Occipital lobe (tissue), 2 donors: ENCODE data around the gene COPRS. TPM values are rescaled to one million over a fixed set of nuclear protein-coding genes. Genes with fewer than 3 reads are reported as not detected.

Source experiments
- DNase-seq: peaks from one replicate; lab custom pipeline; 2025; lab: John Stamatoyannopoulos, UW
- total RNA-seq: library from RNA; depleted of rRNA; stranded (reverse); fragments of >200 nt; gene quantifications from one replicate; pipeline ENCODE4 v1.2.3, GENCODE V29; 2014

The COPRS gene
- total RNA-seq: 26.2 TPM

- peak; percentile 87 for DNase-seq
Measured at GRCh38 chr17:31858642-31859486, at the start of gene COPRS. Gene COPRS, minus strand, starts transcription at chr17:31859244. Its CDS starts 45 bp downstream, at chr17:31859199.

- no peak for DNase-seq
Measured at GRCh38 chr17:31908386-31908785, 49.3 kb upstream of the COPRS start.

- no peak for DNase-seq
Measured at GRCh38 chr17:31907342-31907962, 48.4 kb upstream of the COPRS start.

GRCh38 chr17:31903401-31903800, 44.4 kb upstream of the COPRS start:
- no peak for DNase-seq

DNA sequence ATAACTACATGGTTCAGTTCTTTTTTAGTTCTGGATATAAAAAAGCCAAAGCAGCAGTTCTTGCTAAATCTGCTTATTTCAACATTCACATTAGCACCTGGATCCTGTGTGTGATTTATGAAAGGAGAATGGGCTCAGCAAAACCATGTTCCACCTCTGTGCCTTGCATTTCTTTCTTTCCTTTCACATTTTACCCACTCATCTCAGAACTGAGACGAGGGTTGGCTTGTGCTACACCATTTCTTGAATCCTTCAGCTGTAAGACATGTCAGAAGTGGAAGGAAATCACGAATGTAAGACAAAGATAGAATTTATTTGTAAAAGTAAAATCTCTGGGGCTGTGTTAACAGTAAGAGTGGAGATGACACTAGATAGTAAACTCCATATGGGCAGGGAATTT, 43.6 kb upstream of the COPRS start:
- no peak for DNase-seq

DNA sequence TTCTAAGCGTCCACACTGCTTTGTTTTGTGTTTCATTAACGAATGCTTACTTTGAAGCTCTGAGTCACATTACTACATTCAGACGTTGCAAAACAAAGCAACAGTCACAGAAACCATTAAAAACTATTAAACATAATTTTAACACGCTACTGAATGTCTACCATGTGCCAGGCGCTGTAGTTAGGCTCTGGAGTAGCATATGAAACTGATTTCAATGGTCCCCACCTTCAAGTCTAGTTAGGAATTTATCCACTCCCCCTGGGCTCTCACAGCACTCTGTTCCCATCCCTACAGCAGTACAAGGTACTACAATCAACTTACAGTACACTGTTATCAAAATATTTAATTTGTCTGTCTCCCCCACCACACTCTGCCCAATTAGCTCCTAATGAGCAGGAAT, 41.8 kb upstream of the COPRS start:
- DNase-seq: no peak

- DNase-seq: no peak
Measured at GRCh38 chr17:31888124-31888523, 29.1 kb upstream of the COPRS start.

GRCh38 chr17:31882571-31882970, 23.5 kb upstream of the COPRS start:
- no peak for DNase-seq

DNA sequence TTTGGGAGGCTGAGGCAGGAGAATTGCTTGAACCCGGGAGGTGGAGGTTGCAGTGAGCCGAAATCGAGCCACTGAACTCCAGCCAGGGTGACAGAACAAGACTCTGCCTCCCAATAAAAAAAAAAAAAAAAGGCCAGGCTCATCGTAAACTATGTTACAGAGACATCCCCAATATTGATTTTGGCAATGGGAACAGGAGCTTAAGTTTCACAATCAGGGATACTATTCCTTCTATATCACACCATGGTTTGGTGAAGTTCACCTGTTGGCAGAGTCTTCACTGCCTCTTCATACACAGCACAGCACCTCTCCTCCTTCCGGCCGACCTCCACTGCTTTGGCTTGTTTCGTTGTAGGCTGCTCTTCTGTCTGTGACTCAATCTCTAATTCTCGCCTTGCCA, 21.3 kb upstream of the COPRS start:
- DNase-seq: no peak

DNA sequence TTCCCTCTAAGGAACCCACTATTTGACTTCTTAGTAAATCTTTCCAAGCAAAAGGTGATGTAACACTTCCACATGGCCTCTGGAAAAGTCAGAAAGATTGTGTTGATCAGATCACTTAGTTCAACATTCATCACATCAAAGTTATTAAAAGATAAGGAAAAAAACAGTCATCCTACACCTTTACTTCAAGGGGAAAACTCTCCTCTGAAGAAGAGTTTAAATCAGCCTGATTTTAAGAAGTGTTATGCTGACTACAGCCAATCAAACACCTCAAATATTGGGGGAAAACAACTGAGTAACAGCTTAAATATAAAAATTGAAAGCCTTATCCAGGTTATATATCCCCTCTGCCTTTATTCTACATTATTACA, 19.6 kb upstream of the COPRS start:
- no peak for DNase-seq

GRCh38 chr17:31877911-31878702, 19.1 kb upstream of the COPRS start:
- DNase-seq: no peak

DNA sequence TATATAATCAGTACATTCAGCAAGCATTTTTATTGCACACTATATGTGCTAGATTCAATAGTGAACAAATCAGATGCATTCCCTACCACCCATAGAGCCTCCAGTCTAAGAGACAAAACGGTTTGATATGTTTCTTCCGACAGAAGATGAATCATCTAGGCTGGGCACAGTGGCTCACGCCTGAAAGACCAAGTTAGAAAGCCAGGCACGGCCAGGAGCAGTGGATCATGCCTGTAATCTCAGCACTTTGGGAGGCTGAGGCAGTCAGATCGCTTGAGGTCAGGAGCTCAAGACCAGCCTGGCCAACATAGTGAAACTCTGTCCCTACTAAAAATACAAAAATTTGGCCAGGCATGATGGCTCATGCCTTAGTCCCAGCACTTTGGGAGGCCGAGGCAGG, 18.3 kb upstream of the COPRS start:
- no peak for DNase-seq

- DNase-seq: no peak
Measured at GRCh38 chr17:31875081-31875480, 16.0 kb upstream of the COPRS start.

DNA sequence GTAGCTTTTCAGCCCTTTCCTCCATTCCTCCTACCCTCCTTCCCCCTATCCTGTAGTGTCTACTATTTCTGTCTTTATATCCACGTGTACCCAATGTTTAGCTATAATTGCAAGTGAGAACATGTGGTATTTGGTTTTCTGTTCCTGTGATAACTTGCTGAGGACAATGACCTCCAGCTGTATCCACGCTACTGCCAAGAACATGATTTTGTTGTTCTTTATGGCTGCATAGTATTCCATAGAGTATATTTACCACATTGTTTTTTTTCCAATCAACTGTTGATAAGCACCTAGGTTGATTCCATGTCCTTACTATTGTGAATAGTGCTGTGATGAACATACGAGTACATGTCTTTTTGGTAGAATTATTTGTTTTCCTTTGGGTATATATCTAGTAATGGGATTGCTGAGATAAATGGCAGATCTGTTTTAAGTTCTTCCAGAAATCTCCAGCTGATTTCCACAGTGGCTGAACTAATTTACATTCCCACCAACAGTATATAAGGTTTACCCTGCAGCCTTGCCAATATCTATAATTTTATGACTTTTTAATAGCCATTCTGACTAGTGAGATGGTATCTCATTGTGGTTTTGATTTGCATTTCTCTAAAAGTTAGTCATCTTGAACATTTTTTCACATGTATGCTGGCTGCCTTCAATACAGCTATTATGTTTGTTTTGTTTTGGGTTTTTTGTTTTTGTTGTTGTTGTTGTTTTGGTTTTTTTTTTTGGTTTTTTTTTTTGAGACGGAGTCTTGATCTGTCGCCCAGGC, 10.9 kb upstream of the COPRS start:
- DNase-seq: no peak

GRCh38 chr17:31869031-31869430, 10.0 kb upstream of the COPRS start:
- no peak for DNase-seq

DNA sequence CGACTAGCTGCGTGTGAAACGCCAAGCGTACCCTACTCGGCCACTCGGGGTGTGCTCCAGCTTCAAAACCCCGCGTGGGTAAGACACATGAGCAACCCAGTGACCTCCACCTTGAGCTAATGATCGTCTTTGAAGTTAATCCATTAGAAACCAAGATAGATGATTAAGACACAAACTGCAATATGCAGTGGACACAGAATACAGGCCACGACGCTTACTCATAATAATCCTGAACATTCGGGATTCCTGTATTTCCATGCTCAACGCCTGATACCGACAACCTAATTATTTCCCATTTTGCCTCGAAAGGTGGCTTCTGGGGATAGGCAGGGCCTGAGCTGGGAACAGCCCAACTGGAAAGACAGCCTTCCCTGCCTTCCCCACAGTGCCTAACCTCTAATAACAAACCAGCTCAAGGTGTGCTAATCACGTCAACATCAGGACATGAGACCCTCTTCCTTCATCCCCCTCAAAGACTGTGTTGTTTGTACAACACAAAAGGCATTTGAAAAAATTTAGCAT, 504 bp upstream of the COPRS start:
- no peak for DNase-seq

DNA sequence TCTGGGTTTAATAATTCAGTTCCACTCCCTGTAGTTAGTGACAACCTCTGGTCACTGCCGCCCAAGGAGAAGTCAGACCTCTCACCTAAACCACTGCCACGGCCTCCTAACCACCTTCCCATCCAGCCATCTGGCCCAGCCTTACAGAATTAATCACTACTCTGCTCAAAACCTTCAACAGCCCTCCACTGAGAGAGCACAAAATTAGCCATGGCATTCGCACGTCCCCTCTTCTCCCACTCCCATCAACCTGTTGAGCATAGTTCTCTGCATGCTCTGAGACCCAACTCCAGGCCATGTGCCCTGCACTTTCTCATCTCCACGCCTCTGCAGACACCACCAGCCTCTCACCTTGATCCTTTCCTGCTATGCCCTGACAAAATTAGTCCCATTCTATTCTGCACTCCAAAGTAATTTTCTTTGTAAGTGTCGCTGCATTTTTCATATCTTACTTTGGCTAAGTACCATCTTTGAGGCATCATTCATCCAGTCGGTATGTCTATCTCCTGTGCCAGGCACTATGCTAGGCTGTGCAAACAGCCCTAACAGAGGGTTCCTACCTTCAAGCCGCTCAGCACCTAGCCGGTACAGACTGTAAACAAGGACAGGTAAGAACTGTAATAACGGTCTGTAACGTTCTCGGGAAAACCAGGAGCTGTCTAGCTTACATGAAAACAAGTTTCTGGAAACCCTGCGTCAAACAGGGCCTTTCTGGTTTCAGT, 963 bp downstream of the COPRS start:
- peak; percentile 39 for DNase-seq

- no peak for DNase-seq
Measured at GRCh38 chr17:31856750-31857149, 2.3 kb downstream of the COPRS start.

- no peak for DNase-seq
Measured at GRCh38 chr17:31854672-31855071, 4.4 kb downstream of the COPRS start.

- no peak for DNase-seq
Measured at GRCh38 chr17:31853911-31854470, 5.1 kb downstream of the COPRS start.
